Dermis microvascular lymphatic vessel endothelial cell (primary cell): Measurements from ENCODE around the gene B4GALNT1. TPM values are rescaled to one million over a fixed set of nuclear protein-coding genes. Genes with fewer than 3 reads are reported as not detected.
"Not testable (repeated sequence)": the region's sequence is repeated elsewhere in the genome, so short reads cannot be mapped to it uniquely, and the experiment has no call there.

Source experiments
- DNase-seq, 2 donors: peaks; one replicate each; pipeline versions ENCODE4 v3.0.0 to v3.0.0-alpha.2; 2010; ENCODE audit warnings: low read depth in 2 of 2
- total RNA-seq: library from RNA; depleted of rRNA; stranded (reverse); fragments of >200 nt; gene quantifications from 2 replicates; pipeline ENCODE4 v1.2.1, GENCODE V29; 2014

Gene B4GALNT1
- total RNA-seq, 1 donor from 2014 or later: 0.13 TPM

- no peak for DNase-seq
Observed at GRCh38 chr12:57637364-57637763, 4.4 kb upstream of the B4GALNT1 start.

GRCh38 chr12:57636731-57637130, 3.7 kb upstream of the B4GALNT1 start:
- not testable (repeated sequence) for DNase-seq

- DNase-seq: no peak
Observed at GRCh38 chr12:57632073-57632957, 686 bp downstream of the B4GALNT1 start.

GRCh38 chr12:57631566-57632072, 1.4 kb downstream of the B4GALNT1 start:
- DNase-seq: no peak

- no peak for DNase-seq
Observed at GRCh38 chr12:57630891-57631433, 2.0 kb downstream of the B4GALNT1 start.

GRCh38 chr12:57629897-57630471, 3.0 kb downstream of the B4GALNT1 start:
- DNase-seq: no peak

GRCh38 chr12:57628280-57629191, 4.5 kb downstream of the B4GALNT1 start:
- no peak for DNase-seq

GRCh38 chr12:57627501-57628279, 5.3 kb downstream of the B4GALNT1 start:
- DNase-seq: no peak

GRCh38 chr12:57626921-57627445, 6.0 kb downstream of the B4GALNT1 start:
- DNase-seq: no peak

- DNase-seq: no peak
Observed at GRCh38 chr12:57626111-57626920, 6.7 kb downstream of the B4GALNT1 start.

GRCh38 chr12:57625261-57626032, 7.6 kb downstream of the B4GALNT1 start:
- no peak for DNase-seq

GRCh38 chr12:57624441-57625220, 8.4 kb downstream of the B4GALNT1 start:
- DNase-seq: no peak

GRCh38 chr12:57623811-57624390, 9.1 kb downstream of the B4GALNT1 start:
- DNase-seq: no peak

- no peak for DNase-seq
Observed at GRCh38 chr12:57623385-57623784, 9.6 kb downstream of the B4GALNT1 start.

GRCh38 chr12:57622293-57623245, 10.4 kb downstream of the B4GALNT1 start:
- no peak for DNase-seq
